ENCODE results near the gene TCOF1. TPM values are rescaled to one million over a fixed set of nuclear protein-coding genes. Genes with fewer than 3 reads are reported as not detected.

Gene TCOF1
- total RNA-seq, 6 experiments from 2014 or later: 30.8 to 44.6 (median 38.5) TPM

DNA sequence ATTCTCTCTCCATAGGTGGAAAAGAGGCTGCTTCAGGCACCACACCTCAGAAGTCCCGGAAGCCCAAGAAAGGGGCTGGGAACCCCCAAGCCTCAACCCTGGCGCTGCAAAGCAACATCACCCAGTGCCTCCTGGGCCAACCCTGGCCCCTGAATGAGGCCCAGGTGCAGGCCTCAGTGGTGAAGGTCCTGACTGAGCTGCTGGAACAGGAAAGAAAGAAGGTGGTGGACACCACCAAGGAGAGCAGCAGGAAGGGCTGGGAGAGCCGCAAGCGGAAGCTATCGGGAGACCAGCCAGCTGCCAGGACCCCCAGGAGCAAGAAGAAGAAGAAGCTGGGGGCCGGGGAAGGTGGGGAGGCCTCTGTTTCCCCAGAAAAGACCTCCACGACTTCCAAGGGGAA is 38.8 kb downstream of the TCOF1 start:
- Mint-ChIP-seq H3K4me3 (no peak overlapping the region; the same call in 1 of the 2 replicates), H3K27me3 (ENCODE audit: insufficient read depth) (peaks cover 3% of the 10 kb centered on the region; the same call in 1 of the 2 replicates), H3K4me1 (ENCODE audit: low read depth) (peaks cover 44% of the 10 kb centered on the region), H3K27ac (peak overlapping the region; percentile 21), H3K36me3 (ENCODE audit: low read depth) (peaks cover 31% of the 10 kb centered on the region), H3K9me3 (no peaks in the 10 kb centered on the region)
- no peak for DNase-seq
- TF ChIP-seq, protein P1, sequence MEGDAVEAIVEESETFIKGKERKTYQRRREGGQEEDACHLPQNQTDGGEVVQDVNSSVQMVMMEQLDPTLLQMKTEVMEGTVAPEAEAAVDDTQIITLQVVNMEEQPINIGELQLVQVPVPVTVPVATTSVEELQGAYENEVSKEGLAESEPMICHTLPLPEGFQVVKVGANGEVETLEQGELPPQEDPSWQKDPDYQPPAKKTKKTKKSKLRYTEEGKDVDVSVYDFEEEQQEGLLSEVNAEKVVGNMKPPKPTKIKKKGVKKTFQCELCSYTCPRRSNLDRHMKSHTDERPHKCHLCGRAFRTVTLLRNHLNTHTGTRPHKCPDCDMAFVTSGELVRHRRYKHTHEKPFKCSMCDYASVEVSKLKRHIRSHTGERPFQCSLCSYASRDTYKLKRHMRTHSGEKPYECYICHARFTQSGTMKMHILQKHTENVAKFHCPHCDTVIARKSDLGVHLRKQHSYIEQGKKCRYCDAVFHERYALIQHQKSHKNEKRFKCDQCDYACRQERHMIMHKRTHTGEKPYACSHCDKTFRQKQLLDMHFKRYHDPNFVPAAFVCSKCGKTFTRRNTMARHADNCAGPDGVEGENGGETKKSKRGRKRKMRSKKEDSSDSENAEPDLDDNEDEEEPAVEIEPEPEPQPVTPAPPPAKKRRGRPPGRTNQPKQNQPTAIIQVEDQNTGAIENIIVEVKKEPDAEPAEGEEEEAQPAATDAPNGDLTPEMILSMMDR (IDR thresholded peaks at IDR 0.05): no peak

DNA sequence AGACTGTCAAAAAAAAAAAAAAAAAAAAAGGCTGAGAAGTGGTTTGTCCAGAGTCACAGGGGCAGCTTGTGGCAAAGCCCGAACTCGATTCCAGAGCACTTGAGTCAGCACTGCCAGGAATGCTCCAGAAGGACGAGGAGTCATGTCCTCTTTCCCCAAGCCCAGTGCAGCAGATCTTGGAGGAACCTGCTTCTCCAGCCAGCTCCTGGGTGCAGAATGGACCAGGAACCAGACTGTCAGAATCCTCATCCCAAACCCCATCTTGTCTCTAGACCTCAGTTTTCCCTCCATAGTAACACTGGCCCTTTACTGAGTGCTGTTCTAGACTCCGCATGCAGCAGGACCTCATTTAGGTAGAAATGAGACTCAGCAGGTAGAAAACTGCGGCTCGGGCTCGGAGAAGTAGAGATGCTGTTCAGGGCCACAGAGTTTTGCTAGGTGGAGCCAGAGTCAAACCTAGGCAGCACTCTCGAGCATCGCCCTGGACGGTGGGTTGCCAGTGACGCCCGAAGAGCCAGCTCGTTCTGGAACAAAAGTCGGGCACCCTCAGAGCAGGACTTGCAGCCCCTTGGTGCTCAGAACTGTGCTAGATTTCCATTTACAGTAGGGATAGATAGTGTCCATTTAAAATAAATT is 39.8 kb downstream of the TCOF1 start:
- Mint-ChIP-seq H3K4me3 (no peak overlapping the region), H3K36me3 (ENCODE audit: low read depth) (peaks cover 26% of the 10 kb centered on the region), H3K27me3 (ENCODE audit: insufficient read depth) (peaks cover 3% of the 10 kb centered on the region; the same call in 1 of the 2 replicates), H3K27ac (peak overlapping the region; percentile 23; the same call in 1 of the 2 replicates), H3K4me1 (ENCODE audit: low read depth) (peaks cover 44% of the 10 kb centered on the region), H3K9me3 (no peaks in the 10 kb centered on the region)
- TF ChIP-seq, protein P1 (IDR thresholded peaks at IDR 0.05): no peak
- DNase-seq: peak; percentile 76

DNA sequence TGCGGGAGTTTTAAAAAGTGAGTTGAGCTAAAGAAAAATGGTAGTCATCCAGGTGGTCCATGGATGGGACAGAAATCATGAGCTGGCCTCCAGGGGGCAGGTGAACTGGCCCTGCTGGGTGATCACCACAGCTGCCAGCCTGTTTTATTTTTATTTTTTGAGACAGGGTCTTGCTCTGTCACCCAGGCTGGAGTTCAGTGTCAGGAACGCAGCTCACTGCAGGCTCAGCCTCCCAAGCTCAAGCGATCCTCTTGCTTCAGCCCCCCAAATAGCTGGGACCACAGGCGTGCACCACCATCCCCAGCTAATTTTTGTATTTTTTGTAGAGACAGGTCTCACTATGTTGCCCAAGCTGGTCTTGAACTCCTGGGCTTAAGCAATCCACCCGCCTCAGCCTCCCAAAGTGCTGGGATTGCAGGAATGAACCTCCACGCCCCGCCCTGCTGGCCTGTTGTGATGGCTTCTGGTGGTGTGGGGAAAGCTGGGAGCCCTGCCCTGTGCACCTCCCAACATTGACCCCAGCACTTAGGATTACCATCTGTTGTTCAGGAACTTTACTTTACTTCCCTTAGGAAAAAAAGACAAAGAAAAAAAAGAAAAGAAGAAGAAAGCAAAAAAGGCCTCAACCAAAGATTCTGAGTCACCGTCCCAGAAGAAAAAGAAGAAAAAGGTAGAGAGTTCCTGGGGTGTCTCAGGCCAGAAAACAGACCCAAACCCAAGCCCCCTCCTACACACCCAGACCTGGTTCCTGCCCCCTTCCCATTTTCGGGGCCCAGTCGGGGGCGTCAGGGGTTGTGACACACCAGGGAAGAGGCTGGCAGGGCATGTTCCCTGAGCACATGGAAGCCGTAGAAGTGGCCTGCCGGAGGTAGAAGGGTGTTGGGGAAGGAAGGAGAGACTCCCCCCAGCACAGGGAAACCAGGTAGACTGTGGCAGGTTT is 40.6 kb downstream of the TCOF1 start:
- DNase-seq: no peak
- peaks cover 32% of the 10 kb centered on the region for H3K36me3 Mint-ChIP-seq (ENCODE audit: low read depth)
- H3K9me3 Mint-ChIP-seq: no peaks in the 10 kb centered on the region
- H3K27ac Mint-ChIP-seq: no peak overlapping the region
- peaks cover 3% of the 10 kb centered on the region; the same call in 1 of the 2 replicates for H3K27me3 Mint-ChIP-seq (ENCODE audit: insufficient read depth)
- H3K4me1 Mint-ChIP-seq (ENCODE audit: low read depth): peaks cover 44% of the 10 kb centered on the region
- H3K4me3 Mint-ChIP-seq: no peak overlapping the region
- TF ChIP-seq, protein P1 (IDR thresholded peaks at IDR 0.05): peak; percentile 51; the same call in 1 of the 2 replicates

DNA sequence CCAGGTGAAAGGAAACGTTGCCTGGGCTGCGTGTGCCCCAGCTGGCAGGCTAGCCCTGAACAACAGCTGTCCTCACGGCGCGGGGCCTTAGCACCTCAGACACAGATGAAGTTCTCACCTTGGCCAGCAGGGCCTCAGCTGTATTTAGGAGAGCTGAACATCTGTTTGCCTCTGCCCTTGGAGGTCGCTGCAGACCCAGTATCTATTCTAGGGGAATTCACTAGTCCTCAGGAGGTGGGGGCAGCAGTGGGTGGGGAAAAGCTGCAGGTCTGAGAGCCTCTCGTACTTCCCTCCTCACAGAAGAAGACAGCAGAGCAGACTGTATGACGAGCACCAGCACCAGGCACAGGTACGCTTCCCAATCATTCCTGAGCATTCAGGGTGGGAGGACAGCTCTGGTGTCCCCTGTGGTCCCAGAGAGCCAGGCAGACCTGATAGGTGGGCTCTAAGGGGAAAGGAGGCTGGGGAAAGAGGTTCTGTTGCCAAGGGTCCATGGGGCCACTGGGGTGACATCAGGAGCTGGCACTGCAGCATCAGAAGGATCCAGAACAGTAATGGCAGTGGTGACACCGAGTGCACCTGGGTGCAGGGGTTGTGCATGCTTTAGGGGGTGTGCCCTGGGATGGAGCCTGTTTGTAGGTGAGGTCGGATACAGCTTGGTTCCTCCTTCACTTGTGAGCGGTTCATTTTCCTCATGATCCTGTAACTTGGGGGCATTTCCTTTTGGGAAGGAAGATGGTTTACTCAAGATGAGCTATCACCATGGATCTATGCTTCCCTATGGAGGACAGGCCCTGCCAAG is 41.4 kb downstream of the TCOF1 start:
- TF ChIP-seq, protein P1 (IDR thresholded peaks at IDR 0.05): peak; percentile 69

More for the DNA sequence above, 41.4 kb downstream of the TCOF1 start:
- Mint-ChIP-seq H3K4me3 (no peak overlapping the region), H3K27ac (no peak overlapping the region; the same call in 1 of the 2 replicates), H3K36me3 (ENCODE audit: low read depth) (peaks cover 32% of the 10 kb centered on the region), H3K9me3 (no peaks in the 10 kb centered on the region), H3K27me3 (ENCODE audit: insufficient read depth) (peaks cover 3% of the 10 kb centered on the region; the same call in 1 of the 2 replicates), H3K4me1 (ENCODE audit: low read depth) (peaks cover 44% of the 10 kb centered on the region)
- DNase-seq: no peak

All from HFFc6 (cell line).